A549 (cell line): Measurements from ENCODE around the gene ARL4D. TPM values are rescaled to one million over a fixed set of nuclear protein-coding genes. Genes with fewer than 3 reads are reported as not detected.

Experiments used
- ATAC-seq, 2 experiments: fragments of 200-7000 bp in 1 of 2; fragments of >200 bp in 1 of 2; cut with Nextera tagmentation in 1 of 2; cut with Tn5 transposase in 1 of 2; 3 replicates each; pipeline versions ENCODE4 v1.8.0 to v1.9.1; 2018 to 2020; ENCODE audit warnings: mild to moderate bottlenecking in 1 of 2, moderate library complexity in 1 of 2
- CTCF ChIA-PET: fragments of 300-600 bp; sonication (Branson Sonifier 250); formaldehyde crosslinking; extraction: SDS; loops from one replicate; lab custom pipeline; 2021; ENCODE audit warnings: antibody characterized with exemption, inconsistent platforms; lab: Yijun Ruan, JAX
- POLR2A ChIA-PET: fragments of 350-600 bp; formaldehyde crosslinking; extraction: SDS; loops from one replicate; lab custom pipeline; 2021; ENCODE audit warnings: antibody characterized with exemption, inconsistent platforms; lab: Yijun Ruan, JAX
- DNase-seq, 2 experiments: peaks; one replicate each; pipeline versions ENCODE4 v3.0.0 to v3.0.0-alpha.2; 2011 to 2016; ENCODE audit warnings: low read depth in 1 of 2, low spot score in 1 of 2
- FAIRE-seq: peaks from 2 replicates; lab custom pipeline; 2011; peaks lifted over from hg19 to GRCh38; lab: Jason Lieb, UNC
- H3K27ac ChIP-seq, 2 experiments: fragments of >200 bp; sonication (Bioruptor Twin); formaldehyde crosslinking; 3 replicates each; pipeline ENCODE4 v1.5.1; 2016 to 2017
- H3K4me1 ChIP-seq: fragments of >200 bp; sonication (Bioruptor Twin); formaldehyde crosslinking; 3 replicates; pipeline ENCODE4 v1.6.1; 2016
- H3K4me2 ChIP-seq: fragments of >200 bp; sonication (Bioruptor Twin); formaldehyde crosslinking; 3 replicates; pipeline ENCODE4 v1.6.1; 2016
- H3K4me3 ChIP-seq: fragments of >200 bp; sonication (Bioruptor Twin); formaldehyde crosslinking; 3 replicates; pipeline ENCODE4 v1.5.1; 2016
- H3K9me3 ChIP-seq: fragments of >200 bp; sonication (Bioruptor Twin); formaldehyde crosslinking; 3 replicates; pipeline ENCODE4 v1.6.1; 2016
- ATOH8 ChIP-seq: fragments of 250-450 bp; sonication (Bioruptor Pico); IDR thresholded peaks from 2 replicates; pipeline ENCODE4 v1.5.0; 2020; ENCODE audit warnings: low read depth, mild to moderate bottlenecking, moderate library complexity
- CBX2 ChIP-seq: fragments of 200-600 bp; sonication (generic); IDR thresholded peaks from 2 replicates; pipeline ENCODE4 v1.6.1; 2016; ENCODE audit warnings: low read depth, mild to moderate bottlenecking, borderline replicate concordance
- CHD4 ChIP-seq: fragments of 200-600 bp; sonication (generic); IDR thresholded peaks from 2 replicates; pipeline ENCODE4 v1.6.1; 2016; ENCODE audit warnings: antibody characterized with exemption, mild to moderate bottlenecking, borderline replicate concordance
- EHF ChIP-seq: fragments of 250-450 bp; sonication (Bioruptor Pico); IDR thresholded peaks from 2 replicates; pipeline ENCODE4 v1.5.0; 2020; ENCODE audit warnings: mild to moderate bottlenecking
- EHMT2 ChIP-seq: fragments of 200-600 bp; sonication (generic); IDR thresholded peaks from 2 replicates; pipeline ENCODE4 v1.6.1; 2016; ENCODE audit warnings: antibody characterized with exemption, low read depth, mild to moderate bottlenecking, moderate library complexity
- ELK1 ChIP-seq: fragments of 150-350 bp; IDR thresholded peaks from 2 replicates; pipeline ENCODE4 v1.6.1; 2014; ENCODE audit warnings: low read depth, mild to moderate bottlenecking, low read length
- EP300 ChIP-seq, 2 experiments: fragments of >200 bp; sonication (Bioruptor Twin); formaldehyde crosslinking; IDR thresholded peaks; 2 replicates in 1 of 2; 3 replicates in 1 of 2; pipeline ENCODE4 v1.6.1; 2016 to 2017
- FOSB ChIP-seq: fragments of 250-450 bp; sonication (Bioruptor Pico); IDR thresholded peaks from 2 replicates; pipeline ENCODE4 v1.5.0; 2020; ENCODE audit warnings: mild to moderate bottlenecking, moderate library complexity
- FOSL2 ChIP-seq, 2 experiments: fragments of 450-650 bp in 1 of 2; fragments of >200 bp in 1 of 2; sonication (Bioruptor Twin) in 1 of 2; formaldehyde crosslinking; IDR thresholded peaks; 2 replicates each; pipeline versions ENCODE4 v1.5.0 to v1.6.1; 2016 to 2020; ENCODE audit warnings: mild to moderate bottlenecking in 1 of 2, moderate library complexity in 1 of 2
- HEYL ChIP-seq: fragments of 250-450 bp; sonication (Bioruptor Pico); IDR thresholded peaks from 2 replicates; pipeline ENCODE4 v1.8.0; 2021; ENCODE audit warnings: mild to moderate bottlenecking, moderate library complexity
- HOXA7 ChIP-seq: fragments of 250-450 bp; sonication (Bioruptor Pico); IDR thresholded peaks from 2 replicates; pipeline ENCODE4 v1.5.0; 2020; ENCODE audit warnings: mild to moderate bottlenecking, moderate library complexity
- MYC ChIP-seq: IDR thresholded peaks from 2 replicates; pipeline ENCODE4 v1.6.1; 2012; ENCODE audit warnings: mild to moderate bottlenecking, inconsistent platforms, low read length, improper control_type of control experiment, borderline replicate concordance
- NR3C1 ChIP-seq: fragments of >200 bp; sonication (Bioruptor Twin); formaldehyde crosslinking; IDR thresholded peaks from 3 replicates; pipeline ENCODE4 v1.6.1; 2017
- RCOR1 ChIP-seq: fragments of 150-350 bp; IDR thresholded peaks from 2 replicates; pipeline ENCODE4 v1.6.1; 2014; ENCODE audit warnings: antibody characterized with exemption, low read length, low read depth
- SREBF2 ChIP-seq: fragments of 450-650 bp; IDR thresholded peaks from 2 replicates; pipeline ENCODE4 v1.6.1; 2014; ENCODE audit warnings: mild to moderate bottlenecking, moderate library complexity
- ZC3H11A ChIP-seq: fragments of 450-650 bp; IDR thresholded peaks from 2 replicates; pipeline ENCODE4 v1.6.1; 2014; ENCODE audit warnings: antibody characterized with exemption, mild to moderate bottlenecking
- ZSCAN20 ChIP-seq: fragments of 250-450 bp; sonication (Bioruptor Pico); IDR thresholded peaks from 2 replicates; pipeline ENCODE4 v1.8.0; 2022; ENCODE audit warnings: mild to moderate bottlenecking, moderate library complexity
- WGBS: methylation state at CpG from one replicate; pipeline ENCODE4 v1.1.6; 2017; ENCODE audit errors: missing lambda C conversion rate; 5-methylcytosine and 5-hydroxymethylcytosine counted together
- polyA plus RNA-seq, 4 experiments: library from polyadenylated mRNA; depleted of rRNA in 3 of 4; stranded (reverse); fragments of >200 nt; fragmentation: RNase III in 1 of 4; extraction: RNeasy Plus Mini Kit Qiagen cat#74134 plus additional on column Dnase treatment in 1 of 4; gene quantifications; 2 replicates in 3 of 4; 3 replicates in 1 of 4; pipeline ENCODE4 v1.2.3, GENCODE V29; 2011 to 2017
- TF ChIP-seq, protein P1 (sequence below): fragments of >200 bp; sonication (Bioruptor Twin); formaldehyde crosslinking; IDR thresholded peaks from 3 replicates; pipeline ENCODE4 v1.5.1; 2016
- TF ChIP-seq, protein P2 (sequence below): fragments of >200 bp; sonication (Bioruptor Twin); formaldehyde crosslinking; IDR thresholded peaks from 3 replicates; pipeline ENCODE4 v1.6.1; 2016
- TF ChIP-seq, protein P3 (sequence below): IDR thresholded peaks from 2 replicates; pipeline ENCODE4 v1.6.1; 2012

The ARL4D gene
- polyA plus RNA-seq, 2 of the 4 experiments (the other 2 are of a cell fraction): 11.7 to 21.0 TPM

DNA sequence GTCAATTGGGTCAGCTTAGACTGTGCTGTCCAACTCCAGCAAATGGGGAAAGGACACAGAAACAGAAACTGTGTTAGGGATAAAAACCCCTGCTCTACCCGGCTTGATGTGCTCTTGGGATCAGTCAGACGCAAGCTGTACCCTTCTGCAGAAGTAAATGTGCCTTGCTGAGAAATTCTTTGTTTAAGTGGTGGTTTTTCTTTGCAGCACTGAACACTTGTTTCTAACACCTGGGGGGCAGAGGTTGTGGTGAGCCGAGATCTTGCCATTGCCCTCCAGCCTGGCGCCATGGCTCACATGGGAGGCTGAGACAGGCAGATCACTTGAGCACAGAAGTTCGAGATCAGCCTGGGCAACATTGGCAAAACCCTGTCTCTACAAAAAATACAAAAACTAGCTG lies 18.5 kb upstream of the ARL4D start (continued):
- TF ChIP-seq RCOR1: no peak
- no peak for TF ChIP-seq ELK1
- no peak for TF ChIP-seq HOXA7 (CRISPR knock-in tag)
- TF ChIP-seq CBX2: no peak
- no peak for TF ChIP-seq CHD4
- TF ChIP-seq, all 56 proteins: peak for 0

GRCh38 chr17:43381204-43381603 lies 17.6 kb upstream of the ARL4D start:
- no peak overlapping the region for H3K4me2 ChIP-seq
- no peaks in the 10 kb centered on the region for H3K4me1 ChIP-seq
- peaks cover 29% of the 10 kb centered on the region for H3K9me3 ChIP-seq
- FAIRE-seq (no peak), DNase-seq (no peak), ATAC-seq (no peak)
- 60% methylated on average over 3 of the region's 3 CpGs for WGBS
- H3K4me3 ChIP-seq: no peak overlapping the region
- ChIA-PET CTCF (interaction anchor here (1.8 to 6.6 kb wide), 4 partner anchors 11 to 102 kb away, joined by 3 to 55 read pairs (median 18); partner anchors contain the start of gene DHX8), POLR2A (interaction anchor here (4.8 kb wide), 1 partner anchor 13 kb away, joined by 29 read pairs; no protein-coding TSS in a partner anchor)
- TF ChIP-seq, protein P1, sequence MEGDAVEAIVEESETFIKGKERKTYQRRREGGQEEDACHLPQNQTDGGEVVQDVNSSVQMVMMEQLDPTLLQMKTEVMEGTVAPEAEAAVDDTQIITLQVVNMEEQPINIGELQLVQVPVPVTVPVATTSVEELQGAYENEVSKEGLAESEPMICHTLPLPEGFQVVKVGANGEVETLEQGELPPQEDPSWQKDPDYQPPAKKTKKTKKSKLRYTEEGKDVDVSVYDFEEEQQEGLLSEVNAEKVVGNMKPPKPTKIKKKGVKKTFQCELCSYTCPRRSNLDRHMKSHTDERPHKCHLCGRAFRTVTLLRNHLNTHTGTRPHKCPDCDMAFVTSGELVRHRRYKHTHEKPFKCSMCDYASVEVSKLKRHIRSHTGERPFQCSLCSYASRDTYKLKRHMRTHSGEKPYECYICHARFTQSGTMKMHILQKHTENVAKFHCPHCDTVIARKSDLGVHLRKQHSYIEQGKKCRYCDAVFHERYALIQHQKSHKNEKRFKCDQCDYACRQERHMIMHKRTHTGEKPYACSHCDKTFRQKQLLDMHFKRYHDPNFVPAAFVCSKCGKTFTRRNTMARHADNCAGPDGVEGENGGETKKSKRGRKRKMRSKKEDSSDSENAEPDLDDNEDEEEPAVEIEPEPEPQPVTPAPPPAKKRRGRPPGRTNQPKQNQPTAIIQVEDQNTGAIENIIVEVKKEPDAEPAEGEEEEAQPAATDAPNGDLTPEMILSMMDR: no peak
- no peak for TF ChIP-seq ZSCAN20 (CRISPR knock-in tag)
- no peak overlapping the region for H3K27ac ChIP-seq

DNA sequence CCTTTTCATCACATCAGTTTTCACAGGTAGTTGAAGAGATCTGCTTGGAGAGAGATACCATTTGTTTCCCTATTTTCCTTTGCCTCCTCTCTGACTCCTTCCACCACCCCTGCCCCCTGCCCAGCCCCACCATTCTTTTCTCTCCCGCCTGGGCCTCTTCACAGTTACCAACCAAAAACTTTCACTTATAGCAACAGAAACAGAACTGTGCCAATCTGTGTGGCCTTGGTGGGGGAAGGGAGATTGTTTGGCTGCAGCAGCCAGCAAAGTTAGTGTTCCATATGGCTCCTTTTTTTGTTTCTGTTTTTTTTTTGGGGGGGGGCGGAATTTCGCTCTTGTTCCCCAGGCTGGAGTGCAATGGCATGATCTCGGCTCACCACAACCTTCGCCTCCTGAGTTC lies 17.2 kb upstream of the ARL4D start:
- TF ChIP-seq EHMT2: no peak
- TF ChIP-seq FOSL2 (IDR thresholded peaks at IDR 0.05): no peak
- TF ChIP-seq FOSL2 (CRISPR knock-in tag; IDR thresholded peaks at IDR 0.05): no peak
- TF ChIP-seq ATOH8 (CRISPR knock-in tag): no peak
- TF ChIP-seq FOSB (CRISPR knock-in tag): no peak
- TF ChIP-seq MYC: no peak
- TF ChIP-seq, protein P2, sequence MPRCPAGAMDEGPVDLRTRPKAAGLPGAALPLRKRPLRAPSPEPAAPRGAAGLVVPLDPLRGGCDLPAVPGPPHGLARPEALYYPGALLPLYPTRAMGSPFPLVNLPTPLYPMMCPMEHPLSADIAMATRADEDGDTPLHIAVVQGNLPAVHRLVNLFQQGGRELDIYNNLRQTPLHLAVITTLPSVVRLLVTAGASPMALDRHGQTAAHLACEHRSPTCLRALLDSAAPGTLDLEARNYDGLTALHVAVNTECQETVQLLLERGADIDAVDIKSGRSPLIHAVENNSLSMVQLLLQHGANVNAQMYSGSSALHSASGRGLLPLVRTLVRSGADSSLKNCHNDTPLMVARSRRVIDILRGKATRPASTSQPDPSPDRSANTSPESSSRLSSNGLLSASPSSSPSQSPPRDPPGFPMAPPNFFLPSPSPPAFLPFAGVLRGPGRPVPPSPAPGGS: no peak
- TF ChIP-seq HEYL (CRISPR knock-in tag): no peak
- no peak for TF ChIP-seq ZC3H11A
- no peak for TF ChIP-seq NR3C1
- TF ChIP-seq EHF: no peak
- TF ChIP-seq, protein P3, sequence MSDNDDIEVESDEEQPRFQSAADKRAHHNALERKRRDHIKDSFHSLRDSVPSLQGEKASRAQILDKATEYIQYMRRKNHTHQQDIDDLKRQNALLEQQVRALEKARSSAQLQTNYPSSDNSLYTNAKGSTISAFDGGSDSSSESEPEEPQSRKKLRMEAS: no peak
- no peak for TF ChIP-seq SREBF2
- no peak for TF ChIP-seq EP300 (IDR thresholded peaks at IDR 0.05)
- TF ChIP-seq, all 56 proteins: peak for 0
- FAIRE-seq: no peak
- ChIA-PET CTCF (interaction anchor here (1.0 to 4.4 kb wide), 2 partner anchors 13 to 102 kb away, joined by 3 to 28 read pairs; partner anchors contain the start of gene DHX8), POLR2A (no interaction called here)
- ATAC-seq: no peak
- Histone ChIP-seq H3K9me3 (peaks cover 29% of the 10 kb centered on the region), H3K27ac (no peak overlapping the region), H3K4me3 (no peak overlapping the region), H3K4me2 (no peak overlapping the region), H3K4me1 (no peaks in the 10 kb centered on the region)
- DNase-seq: no peak
- 80% methylated on average over 5 of the region's 5 CpGs for WGBS
